ENCODE data around the gene GID8. TPM values are rescaled to one million over a fixed set of nuclear protein-coding genes. Genes with fewer than 3 reads are reported as not detected.

The GID8 gene
- total and polyA plus RNA-seq, 2 of the 13 experiments (the other 11 are each of a cell fraction or from before 2014, with no cell fraction given), result 39.6 to 59.8 TPM

DNA sequence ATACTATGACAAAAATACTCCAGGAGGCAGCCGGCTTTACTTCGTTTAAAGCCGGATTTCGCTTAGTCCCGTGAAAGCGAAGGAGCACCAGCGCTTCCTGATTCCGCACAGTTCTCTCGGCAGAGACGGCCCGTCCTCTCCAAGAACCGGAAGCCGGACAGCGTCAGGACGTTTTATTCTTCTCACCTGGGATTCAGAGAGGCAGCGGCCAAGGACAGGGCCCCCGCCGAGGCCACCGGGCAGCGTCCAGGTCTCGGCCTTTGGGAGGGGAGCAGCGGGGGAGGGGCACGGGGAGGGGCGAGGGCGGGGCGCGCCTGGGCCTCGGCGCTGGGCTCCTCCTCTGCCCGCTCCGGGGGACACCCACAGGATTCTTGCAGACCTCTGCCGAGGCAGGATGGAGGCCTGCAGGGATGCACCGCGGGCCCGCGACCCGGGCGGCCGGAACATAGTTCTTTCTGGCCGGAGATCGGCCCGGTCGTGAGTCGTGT lies 8.9 kb upstream of the GID8 start (continued):
- TF ChIP-seq, protein P1, sequence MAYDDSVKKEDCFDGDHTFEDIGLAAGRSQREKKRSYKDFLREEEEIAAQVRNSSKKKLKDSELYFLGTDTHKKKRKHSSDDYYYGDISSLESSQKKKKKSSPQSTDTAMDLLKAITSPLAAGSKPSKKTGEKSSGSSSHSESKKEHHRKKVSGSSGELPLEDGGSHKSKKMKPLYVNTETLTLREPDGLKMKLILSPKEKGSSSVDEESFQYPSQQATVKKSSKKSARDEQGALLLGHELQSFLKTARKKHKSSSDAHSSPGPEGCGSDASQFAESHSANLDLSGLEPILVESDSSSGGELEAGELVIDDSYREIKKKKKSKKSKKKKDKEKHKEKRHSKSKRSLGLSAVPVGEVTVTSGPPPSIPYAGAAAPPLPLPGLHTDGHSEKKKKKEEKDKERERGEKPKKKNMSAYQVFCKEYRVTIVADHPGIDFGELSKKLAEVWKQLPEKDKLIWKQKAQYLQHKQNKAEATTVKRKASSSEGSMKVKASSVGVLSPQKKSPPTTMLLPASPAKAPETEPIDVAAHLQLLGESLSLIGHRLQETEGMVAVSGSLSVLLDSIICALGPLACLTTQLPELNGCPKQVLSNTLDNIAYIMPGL (CRISPR knock-in tag; IDR thresholded peaks at IDR 0.05; ENCODE audit: borderline replicate concordance in 1 of 2, low read depth in 1 of 2), result no peak
- peak; percentile 48; the same call in 1 of the 2 replicates for TF ChIP-seq RBFOX2 (IDR thresholded peaks at IDR 0.05; ENCODE audit: low read depth, low read length)
- no peak for TF ChIP-seq ZNF326 (CRISPR knock-in tag; IDR thresholded peaks at IDR 0.05; ENCODE audit: borderline replicate concordance)
- TF ChIP-seq, protein P2, sequence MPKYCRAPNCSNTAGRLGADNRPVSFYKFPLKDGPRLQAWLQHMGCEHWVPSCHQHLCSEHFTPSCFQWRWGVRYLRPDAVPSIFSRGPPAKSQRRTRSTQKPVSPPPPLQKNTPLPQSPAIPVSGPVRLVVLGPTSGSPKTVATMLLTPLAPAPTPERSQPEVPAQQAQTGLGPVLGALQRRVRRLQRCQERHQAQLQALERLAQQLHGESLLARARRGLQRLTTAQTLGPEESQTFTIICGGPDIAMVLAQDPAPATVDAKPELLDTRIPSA (CRISPR knock-in tag; IDR thresholded peaks at IDR 0.05; ENCODE audit: borderline replicate concordance), result no peak
- TF ChIP-seq ZNF768 (CRISPR knock-in tag; IDR thresholded peaks at IDR 0.05), result peak; percentile 89
- 0 out of 2 replicates have a peak, but pooled peaks have one; percentile 28 for TF ChIP-seq BCL6 (CRISPR knock-in tag; IDR thresholded peaks at IDR 0.05)
- TF ChIP-seq ASH2L (IDR thresholded peaks at IDR 0.05; ENCODE audit: insufficient read length, low read depth, low read length), result no peak
- TF ChIP-seq HMG20A (CRISPR knock-in tag; IDR thresholded peaks at IDR 0.05; ENCODE audit: borderline replicate concordance), result no peak
- TF ChIP-seq SP4 (CRISPR knock-in tag; IDR thresholded peaks at IDR 0.05), result no peak
- no peak for TF ChIP-seq KAT8 (CRISPR knock-in tag; IDR thresholded peaks at IDR 0.05)
- TF ChIP-seq NONO (IDR thresholded peaks at IDR 0.05), result no peak
- TF ChIP-seq NONO (CRISPR knock-in tag; conservative IDR thresholded peaks at IDR 0.05), result 0 out of 2 replicates have a peak, but pooled peaks have one; percentile 26
- TF ChIP-seq ZNF510 (CRISPR knock-in tag; IDR thresholded peaks at IDR 0.05; ENCODE audit: low read depth), result no peak
- TF ChIP-seq, protein P3, sequence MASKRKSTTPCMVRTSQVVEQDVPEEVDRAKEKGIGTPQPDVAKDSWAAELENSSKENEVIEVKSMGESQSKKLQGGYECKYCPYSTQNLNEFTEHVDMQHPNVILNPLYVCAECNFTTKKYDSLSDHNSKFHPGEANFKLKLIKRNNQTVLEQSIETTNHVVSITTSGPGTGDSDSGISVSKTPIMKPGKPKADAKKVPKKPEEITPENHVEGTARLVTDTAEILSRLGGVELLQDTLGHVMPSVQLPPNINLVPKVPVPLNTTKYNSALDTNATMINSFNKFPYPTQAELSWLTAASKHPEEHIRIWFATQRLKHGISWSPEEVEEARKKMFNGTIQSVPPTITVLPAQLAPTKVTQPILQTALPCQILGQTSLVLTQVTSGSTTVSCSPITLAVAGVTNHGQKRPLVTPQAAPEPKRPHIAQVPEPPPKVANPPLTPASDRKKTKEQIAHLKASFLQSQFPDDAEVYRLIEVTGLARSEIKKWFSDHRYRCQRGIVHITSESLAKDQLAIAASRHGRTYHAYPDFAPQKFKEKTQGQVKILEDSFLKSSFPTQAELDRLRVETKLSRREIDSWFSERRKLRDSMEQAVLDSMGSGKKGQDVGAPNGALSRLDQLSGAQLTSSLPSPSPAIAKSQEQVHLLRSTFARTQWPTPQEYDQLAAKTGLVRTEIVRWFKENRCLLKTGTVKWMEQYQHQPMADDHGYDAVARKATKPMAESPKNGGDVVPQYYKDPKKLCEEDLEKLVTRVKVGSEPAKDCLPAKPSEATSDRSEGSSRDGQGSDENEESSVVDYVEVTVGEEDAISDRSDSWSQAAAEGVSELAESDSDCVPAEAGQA (IDR thresholded peaks at IDR 0.05; ENCODE audit: low read depth), result 0 out of 2 replicates have a peak, but pooled peaks have one; percentile 14
- TF ChIP-seq, protein P3 (CRISPR knock-in tag; IDR thresholded peaks at IDR 0.05; ENCODE audit: borderline replicate concordance), result no peak
- TF ChIP-seq ZFX (CRISPR knock-in tag; IDR thresholded peaks at IDR 0.05; ENCODE audit: low read depth), result peak; percentile 43; the same call in 1 of the 2 replicates
- TF ChIP-seq, protein P4, sequence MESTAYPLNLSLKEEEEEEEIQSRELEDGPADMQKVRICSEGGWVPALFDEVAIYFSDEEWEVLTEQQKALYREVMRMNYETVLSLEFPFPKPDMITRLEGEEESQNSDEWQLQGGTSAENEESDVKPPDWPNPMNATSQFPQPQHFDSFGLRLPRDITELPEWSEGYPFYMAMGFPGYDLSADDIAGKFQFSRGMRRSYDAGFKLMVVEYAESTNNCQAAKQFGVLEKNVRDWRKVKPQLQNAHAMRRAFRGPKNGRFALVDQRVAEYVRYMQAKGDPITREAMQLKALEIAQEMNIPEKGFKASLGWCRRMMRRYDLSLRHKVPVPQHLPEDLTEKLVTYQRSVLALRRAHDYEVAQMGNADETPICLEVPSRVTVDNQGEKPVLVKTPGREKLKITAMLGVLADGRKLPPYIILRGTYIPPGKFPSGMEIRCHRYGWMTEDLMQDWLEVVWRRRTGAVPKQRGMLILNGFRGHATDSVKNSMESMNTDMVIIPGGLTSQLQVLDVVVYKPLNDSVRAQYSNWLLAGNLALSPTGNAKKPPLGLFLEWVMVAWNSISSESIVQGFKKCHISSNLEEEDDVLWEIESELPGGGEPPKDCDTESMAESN (CRISPR knock-in tag; conservative IDR thresholded peaks at IDR 0.05), result no peak
- no peak for TF ChIP-seq MTA3 (CRISPR knock-in tag; IDR thresholded peaks at IDR 0.05)
